HG02588 (cell line): ENCODE data around the gene CLDN9.

Source experiments
- ATAC-seq: cut with Tn5 transposase; IDR thresholded peaks from one replicate; pipeline ENCODE4 v1.9.1; 2021; ENCODE audit warnings: mild to moderate bottlenecking, moderate library complexity; ENCODE audit not compliant: unreplicated experiment

The CLDN9 gene

GRCh38 chr16:3028716-3029319, 16.1 kb downstream of the CLDN9 start:
- ATAC-seq: no peak

- no peak for ATAC-seq
These were observed 16.9 kb downstream of the CLDN9 start for GRCh38 chr16:3029491-3030221.

- no peak for ATAC-seq
These were observed 17.8 kb downstream of the CLDN9 start for GRCh38 chr16:3030222-3031212.

- no peak for ATAC-seq
These were observed 19.9 kb downstream of the CLDN9 start for GRCh38 chr16:3032624-3033023.

GRCh38 chr16:3035289-3035971, 22.7 kb downstream of the CLDN9 start:
- ATAC-seq: no peak

GRCh38 chr16:3035972-3036725, 23.4 kb downstream of the CLDN9 start:
- ATAC-seq: no peak

GRCh38 chr16:3036726-3037315, 24.1 kb downstream of the CLDN9 start, which contains the start of gene BICDL2:
Gene BICDL2, minus strand, starts transcription at chr16:3036944. Its CDS starts 1,448 bp downstream, at chr16:3035496.
- no peak for ATAC-seq

GRCh38 chr16:3038256-3038655, 25.5 kb downstream of the CLDN9 start:
- no peak for ATAC-seq

- ATAC-seq: no peak
These were observed 26.2 kb downstream of the CLDN9 start for GRCh38 chr16:3038896-3039295.

- no peak for ATAC-seq
These were observed 29.7 kb downstream of the CLDN9 start for GRCh38 chr16:3042376-3042775.

GRCh38 chr16:3044708-3045107, 32.0 kb downstream of the CLDN9 start:
- no peak for ATAC-seq

- ATAC-seq: no peak
These were observed 33.3 kb downstream of the CLDN9 start, which contains the start of gene MMP25 for GRCh38 chr16:3045758-3046640. Gene MMP25, plus strand, starts transcription at chr16:3046561. Its CDS starts 357 bp downstream, at chr16:3046918.

GRCh38 chr16:3046641-3047386, 34.1 kb downstream of the CLDN9 start:
- no peak for ATAC-seq

GRCh38 chr16:3047387-3047720, 34.6 kb downstream of the CLDN9 start:
- no peak for ATAC-seq

- ATAC-seq: no peak
These were observed 37.3 kb downstream of the CLDN9 start for GRCh38 chr16:3049921-3050481.

GRCh38 chr16:3050487-3050886, 37.8 kb downstream of the CLDN9 start:
- ATAC-seq: no peak

- no peak for ATAC-seq
These were observed 38.3 kb downstream of the CLDN9 start for GRCh38 chr16:3051009-3051408.

- no peak for ATAC-seq
These were observed 38.8 kb downstream of the CLDN9 start for GRCh38 chr16:3051494-3051893.
